ENCODE results near the gene PROSER3. TPM values are rescaled to one million over a fixed set of nuclear protein-coding genes. Genes with fewer than 3 reads are reported as not detected.

The PROSER3 gene
- total and polyA plus RNA-seq, 2 of the 13 experiments (the other 11 are each of a cell fraction or from before 2014, with no cell fraction given): 5.1 to 5.7 TPM

- CTCF ChIA-PET (ENCODE audit: low intra/inter-chr PET ratio, low total read pairs): interaction anchor here (1.4 kb wide), 1 partner anchor 47 kb away, joined by 3 read pairs; no protein-coding TSS in a partner anchor
- peaks cover 29% of the 10 kb centered on the region for H3K4me1 ChIP-seq (ENCODE audit: insufficient read depth, low read length)
- H3K4me3 ChIP-seq (replicated peaks in 1 of 3; ENCODE audit: insufficient read depth in 1 of 3, low read depth in 2 of 3, low read length in 3 of 3): peak overlapping the region; percentile 65 to 84 (median 80)
- no peaks in the 10 kb centered on the region for H3K9me3 ChIP-seq (ENCODE audit: low read length)
- peak overlapping the region; percentile 70 for H3K9ac ChIP-seq (ENCODE audit: insufficient read depth, low read depth, low read length)
- no peaks in the 10 kb centered on the region for H3K79me2 ChIP-seq (ENCODE audit: insufficient read depth, low read length)
- H3K4me2 ChIP-seq (ENCODE audit: low read depth, low read length): peak overlapping the region; percentile 84
- H3K36me3 ChIP-seq (replicated peaks in 1 of 2; ENCODE audit: control insufficient read depth in 1 of 2, insufficient read depth in 2 of 2, low read length in 2 of 2): peaks cover 13 to 37% of the 10 kb centered on the region in 2 experiments; a peak in 4 of 5 replicates
- no peaks in the 10 kb centered on the region for H4K20me1 ChIP-seq (ENCODE audit: insufficient read depth, low read length)
- BruUV-seq (replicated peaks): no TSS peak
- intact Hi-C loops (cut with micrococcal nuclease; ENCODE audit: unreplicated experiment) (loop anchor here (2.0 to 10.0 kb wide), 2 partner anchors 21 to 45 kb away; partner anchors contain the start of gene KMT2B), in situ Hi-C loops (cut with HindIII; ENCODE audit: extremely low pct_ligation_motif_present, low pct_unique_long_range_greater_than_20kb) (no loop called here)
- H2AFZ ChIP-seq (ENCODE audit: low read length): no peak overlapping the region
- DNase-seq (ENCODE audit: low spot score) (no peak), ATAC-seq (no peak), FAIRE-seq (no peak)
- 2% methylated on average over 13 of the region's 16 CpGs for WGBS (ENCODE audit: low lambda C conversion rate)
- POLR2A ChIA-PET: interaction anchor here (0.9 to 4.6 kb wide), 25 partner anchors 8 to 191 kb away, joined by 3 to 69 read pairs (median 5); partner anchors contain the start of genes HAUS5, HSPB6, LIN37 and PROSER3
- no peaks in the 10 kb centered on the region for H3K27me3 ChIP-seq (ENCODE audit: control insufficient read depth in 1 of 2, insufficient read depth in 2 of 2, low read length in 2 of 2)
- peak overlapping the region; percentile 89 for H3K27ac ChIP-seq (ENCODE audit: extremely low read length, insufficient read depth, low read length)
- TF ChIP-seq ARNT2 (CRISPR knock-in tag; IDR thresholded peaks at IDR 0.05; ENCODE audit: low read depth) (no peak), ZNF691 (CRISPR knock-in tag; IDR thresholded peaks at IDR 0.05; ENCODE audit: borderline replicate concordance, low read depth) (no peak), FOXO1 (CRISPR knock-in tag; IDR thresholded peaks at IDR 0.05) (no peak), ZNF33B (CRISPR knock-in tag; IDR thresholded peaks at IDR 0.05) (no peak), CCDC6 (CRISPR knock-in tag; IDR thresholded peaks at IDR 0.05) (peak; percentile 29; the same call in 1 of the 2 replicates), ZBTB33 (CRISPR knock-in tag; IDR thresholded peaks at IDR 0.05) (no peak), MNT (IDR thresholded peaks at IDR 0.05) (no peak), MLXIP (CRISPR knock-in tag; IDR thresholded peaks at IDR 0.05; ENCODE audit: borderline replicate concordance) (0 out of 2 replicates have a peak, but pooled peaks have one; percentile 21), ESRRA (CRISPR knock-in tag; IDR thresholded peaks at IDR 0.05; ENCODE audit: low read depth) (no peak), ZNF724P (CRISPR knock-in tag; IDR thresholded peaks at IDR 0.05; ENCODE audit: borderline replicate concordance) (peak; percentile 9; the same call in 1 of the 2 replicates), BRD4 (CRISPR knock-in tag; IDR thresholded peaks at IDR 0.05) (peak; percentile 53; the same call in 1 of the 2 replicates), POLR2AphosphoS5 (IDR thresholded peaks at IDR 0.05; ENCODE audit: low read depth, low read length) (no peak), PATZ1 (CRISPR knock-in tag; IDR thresholded peaks at IDR 0.05) (peak; percentile 73; the same call in 1 of the 2 replicates)
These were observed 17.9 kb upstream of the PROSER3 start for GRCh38 chr19:35740108-35740422.

All from HepG2 (cell line).